ENCODE data around the gene AGPAT3.
A peak's percentile ranks its signal among the peaks of the same experiment; 100 is the strongest.

AGPAT3 gene

GRCh38 chr21:43864962-43865539 lies at the start of gene AGPAT3:
TSS of gene AGPAT3 (plus strand) at chr21:43865223. CDS start at chr21:43959682, 94,459 bp downstream.
- TF ChIP-seq ZFX (IDR thresholded peaks at IDR 0.05; ENCODE audit: borderline replicate concordance) (no peak), CTCF (IDR thresholded peaks at IDR 0.05) (no peak)
- peak within 1 kb of the TSS; percentile 98 for H3K27ac ChIP-seq

GRCh38 chr21:43815991-43816390 lies 49.0 kb upstream of the AGPAT3 start:
- peak overlapping the region; percentile 14; the same call in 1 of the 2 replicates for H3K27ac ChIP-seq
- TF ChIP-seq ZFX (IDR thresholded peaks at IDR 0.05; ENCODE audit: borderline replicate concordance), result no peak
- no peak for TF ChIP-seq CTCF (IDR thresholded peaks at IDR 0.05)

GRCh38 chr21:43816611-43817071 lies 48.4 kb upstream of the AGPAT3 start:
- H3K27ac ChIP-seq, result no peak overlapping the region
- no peak for TF ChIP-seq ZFX (IDR thresholded peaks at IDR 0.05; ENCODE audit: borderline replicate concordance)
- TF ChIP-seq CTCF (IDR thresholded peaks at IDR 0.05), result no peak; the same call in 1 of the 2 replicates

GRCh38 chr21:43817157-43818086 lies 47.6 kb upstream of the AGPAT3 start:
- no peak for TF ChIP-seq CTCF (IDR thresholded peaks at IDR 0.05)
- TF ChIP-seq ZFX (IDR thresholded peaks at IDR 0.05; ENCODE audit: borderline replicate concordance), result no peak
- H3K27ac ChIP-seq, result no peak overlapping the region

GRCh38 chr21:43818685-43819084 lies 46.3 kb upstream of the AGPAT3 start:
- no peak for TF ChIP-seq CTCF (IDR thresholded peaks at IDR 0.05)
- TF ChIP-seq ZFX (IDR thresholded peaks at IDR 0.05; ENCODE audit: borderline replicate concordance), result no peak

GRCh38 chr21:43819511-43820405 lies 45.3 kb upstream of the AGPAT3 start:
- no peak for TF ChIP-seq ZFX (IDR thresholded peaks at IDR 0.05; ENCODE audit: borderline replicate concordance)
- TF ChIP-seq CTCF (IDR thresholded peaks at IDR 0.05), result no peak
- no peak overlapping the region for H3K27ac ChIP-seq

More at GRCh38 chr21:43818685-43819084, 46.3 kb upstream of the AGPAT3 start:
- no peak overlapping the region for H3K27ac ChIP-seq
